ENCODE measurements around the gene ARHGAP18.

ARHGAP18 gene

GRCh38 chr6:129624488-129624887 is 85.5 kb downstream of the ARHGAP18 start:
- H3K9ac ChIP-seq (ENCODE audit: low read depth in 1 of 2, low read length in 2 of 2), result no peak overlapping the region
- no peak overlapping the region for H3K27ac ChIP-seq (ENCODE audit: low read depth in 2 of 2, low read length in 2 of 2)
- H3K27me3 ChIP-seq (ENCODE audit: control insufficient read depth in 2 of 2, insufficient read depth in 2 of 2, low read length in 2 of 2), result no peaks in the 10 kb centered on the region
- H3K4me3 ChIP-seq (ENCODE audit: low read length in 2 of 2), result no peak overlapping the region
- no peaks in the 10 kb centered on the region for H3K9me3 ChIP-seq (ENCODE audit: control insufficient read depth in 2 of 2, low read length in 2 of 2)
- H3K4me1 ChIP-seq (ENCODE audit: control insufficient read depth in 2 of 2, insufficient read depth in 2 of 2, low read length in 2 of 2), result no peaks in the 10 kb centered on the region
- peaks cover 8 to 10% of the 10 kb centered on the region in 2 donors for H3K36me3 ChIP-seq (ENCODE audit: control insufficient read depth in 2 of 2, insufficient read depth in 2 of 2, low read length in 2 of 2)

GRCh38 chr6:129623008-129623732 is 86.8 kb downstream of the ARHGAP18 start:
- H3K9ac ChIP-seq (ENCODE audit: low read depth in 1 of 2, low read length in 2 of 2), result no peak overlapping the region
- H3K27me3 ChIP-seq (ENCODE audit: control insufficient read depth in 2 of 2, insufficient read depth in 2 of 2, low read length in 2 of 2), result no peaks in the 10 kb centered on the region
- no peaks in the 10 kb centered on the region for H3K4me1 ChIP-seq (ENCODE audit: control insufficient read depth in 2 of 2, insufficient read depth in 2 of 2, low read length in 2 of 2)
- no peak overlapping the region for H3K27ac ChIP-seq (ENCODE audit: low read depth in 2 of 2, low read length in 2 of 2)
- H3K9me3 ChIP-seq (ENCODE audit: control insufficient read depth in 2 of 2, low read length in 2 of 2), result no peaks in the 10 kb centered on the region
- H3K4me3 ChIP-seq (ENCODE audit: low read length in 2 of 2), result no peak overlapping the region
- peaks cover 4 to 5% of the 10 kb centered on the region in 2 donors for H3K36me3 ChIP-seq (ENCODE audit: control insufficient read depth in 2 of 2, insufficient read depth in 2 of 2, low read length in 2 of 2)

DNA sequence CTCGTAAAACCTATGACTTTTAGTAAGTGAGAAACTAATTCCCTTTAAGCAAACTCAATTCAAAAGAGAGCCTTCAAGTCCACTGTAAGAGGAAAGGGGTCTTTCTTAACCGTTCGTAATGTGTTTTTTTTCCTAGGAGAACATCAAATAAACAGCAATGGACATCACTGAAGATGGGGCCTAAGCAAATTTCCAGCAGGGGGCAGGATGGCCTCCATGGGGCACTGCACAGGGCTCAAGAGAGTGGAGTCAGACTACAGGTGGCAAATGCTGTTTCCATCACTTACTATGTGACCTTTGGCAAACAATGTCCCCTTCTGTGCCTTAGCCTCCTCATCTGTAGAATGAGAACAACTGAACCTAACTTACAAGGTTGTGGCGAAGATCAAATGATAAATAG is 88.7 kb downstream of the ARHGAP18 start:
- Histone ChIP-seq H3K4me3 (ENCODE audit: low read length in 2 of 2) (no peak overlapping the region), H3K9me3 (ENCODE audit: control insufficient read depth in 2 of 2, low read length in 2 of 2) (no peaks in the 10 kb centered on the region), H3K4me1 (ENCODE audit: control insufficient read depth in 2 of 2, insufficient read depth in 2 of 2, low read length in 2 of 2) (no peaks in the 10 kb centered on the region), H3K27me3 (ENCODE audit: control insufficient read depth in 2 of 2, insufficient read depth in 2 of 2, low read length in 2 of 2) (no peaks in the 10 kb centered on the region), H3K27ac (ENCODE audit: low read depth in 2 of 2, low read length in 2 of 2) (no peak overlapping the region), H3K36me3 (ENCODE audit: control insufficient read depth in 2 of 2, insufficient read depth in 2 of 2, low read length in 2 of 2) (peaks cover 3% of the 10 kb centered on the region in 2 donors), H3K9ac (ENCODE audit: low read depth in 1 of 2, low read length in 2 of 2) (no peak overlapping the region)

GRCh38 chr6:129620234-129620610 is 89.8 kb downstream of the ARHGAP18 start:
- H3K9ac ChIP-seq (ENCODE audit: low read depth in 1 of 2, low read length in 2 of 2), result no peak overlapping the region
- no peak overlapping the region for H3K27ac ChIP-seq (ENCODE audit: low read depth in 2 of 2, low read length in 2 of 2)
- H3K4me3 ChIP-seq (ENCODE audit: low read length in 2 of 2), result no peak overlapping the region
- no peaks in the 10 kb centered on the region for H3K9me3 ChIP-seq (ENCODE audit: control insufficient read depth in 2 of 2, low read length in 2 of 2)
- peaks cover 3 to 6% of the 10 kb centered on the region in 2 donors for H3K36me3 ChIP-seq (ENCODE audit: control insufficient read depth in 2 of 2, insufficient read depth in 2 of 2, low read length in 2 of 2)
- no peaks in the 10 kb centered on the region for H3K4me1 ChIP-seq (ENCODE audit: control insufficient read depth in 2 of 2, insufficient read depth in 2 of 2, low read length in 2 of 2)
- H3K27me3 ChIP-seq (ENCODE audit: control insufficient read depth in 2 of 2, insufficient read depth in 2 of 2, low read length in 2 of 2), result no peaks in the 10 kb centered on the region

DNA sequence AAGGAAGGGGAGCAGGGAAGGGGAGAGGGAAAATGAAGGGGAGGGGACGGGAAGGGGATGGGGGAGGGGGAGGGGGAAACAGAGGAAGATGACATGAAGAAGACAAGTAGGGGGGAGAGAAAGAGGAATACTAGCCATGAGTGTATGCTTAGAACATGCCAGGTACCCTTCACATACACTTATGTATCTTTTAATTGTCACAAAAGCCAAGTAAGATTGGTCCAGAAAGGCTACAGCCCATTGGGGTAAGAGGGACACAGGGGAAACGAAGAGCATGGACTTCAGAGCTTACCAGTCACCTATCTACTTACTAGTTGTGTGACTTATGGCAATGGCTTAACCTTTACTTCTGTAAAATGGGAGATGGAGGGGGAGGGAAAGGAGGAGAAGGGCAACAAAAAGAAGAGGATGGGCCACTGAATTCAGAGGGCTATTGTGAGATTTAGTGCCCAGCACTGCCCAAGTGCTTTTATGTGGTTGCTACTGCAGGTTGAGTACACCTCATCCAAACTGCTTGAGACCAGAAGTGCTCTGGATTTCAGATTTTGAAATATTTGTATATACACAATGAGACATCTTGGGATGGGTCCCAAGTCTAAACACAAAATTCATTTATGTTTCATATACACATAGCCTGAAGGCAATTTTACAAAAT is 90.3 kb downstream of the ARHGAP18 start:
- no peak overlapping the region for H3K4me3 ChIP-seq (ENCODE audit: low read length in 2 of 2)

DNA sequence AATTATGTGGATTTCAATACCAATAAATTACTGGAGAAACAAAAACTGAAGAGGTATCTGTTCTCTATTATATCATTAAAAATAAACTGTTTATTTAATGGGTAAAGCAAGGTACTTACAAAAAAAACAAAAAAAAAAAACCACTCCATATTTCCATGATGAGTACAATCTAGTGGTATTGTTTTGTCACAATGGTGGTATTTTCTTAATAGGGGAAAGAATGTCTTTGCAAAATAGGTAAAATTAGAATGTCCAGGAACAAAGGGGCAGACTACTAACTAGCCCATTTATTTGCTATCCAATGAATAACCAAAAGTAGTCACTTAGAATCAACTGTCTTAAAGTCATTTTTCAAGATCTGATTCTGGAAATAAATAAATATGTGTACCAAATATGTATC is 92.0 kb downstream of the ARHGAP18 start:
- Histone ChIP-seq H3K27me3 (ENCODE audit: control insufficient read depth in 2 of 2, insufficient read depth in 2 of 2, low read length in 2 of 2) (no peaks in the 10 kb centered on the region), H3K9ac (ENCODE audit: low read depth in 1 of 2, low read length in 2 of 2) (no peak overlapping the region), H3K4me3 (ENCODE audit: low read length in 2 of 2) (no peak overlapping the region), H3K4me1 (ENCODE audit: control insufficient read depth in 2 of 2, insufficient read depth in 2 of 2, low read length in 2 of 2) (no peaks in the 10 kb centered on the region), H3K9me3 (ENCODE audit: control insufficient read depth in 2 of 2, low read length in 2 of 2) (no peaks in the 10 kb centered on the region), H3K27ac (ENCODE audit: low read depth in 2 of 2, low read length in 2 of 2) (no peak overlapping the region), H3K36me3 (ENCODE audit: control insufficient read depth in 2 of 2, insufficient read depth in 2 of 2, low read length in 2 of 2) (peaks cover 6 to 9% of the 10 kb centered on the region in 2 donors)

More for the DNA sequence above, 90.3 kb downstream of the ARHGAP18 start:
- no peaks in the 10 kb centered on the region for H3K4me1 ChIP-seq (ENCODE audit: control insufficient read depth in 2 of 2, insufficient read depth in 2 of 2, low read length in 2 of 2)
- no peaks in the 10 kb centered on the region for H3K9me3 ChIP-seq (ENCODE audit: control insufficient read depth in 2 of 2, low read length in 2 of 2)
- no peak overlapping the region for H3K9ac ChIP-seq (ENCODE audit: low read depth in 1 of 2, low read length in 2 of 2)
- H3K27me3 ChIP-seq (ENCODE audit: control insufficient read depth in 2 of 2, insufficient read depth in 2 of 2, low read length in 2 of 2), result no peaks in the 10 kb centered on the region
- peaks cover 5 to 9% of the 10 kb centered on the region in 2 donors for H3K36me3 ChIP-seq (ENCODE audit: control insufficient read depth in 2 of 2, insufficient read depth in 2 of 2, low read length in 2 of 2)
- no peak overlapping the region for H3K27ac ChIP-seq (ENCODE audit: low read depth in 2 of 2, low read length in 2 of 2)

DNA sequence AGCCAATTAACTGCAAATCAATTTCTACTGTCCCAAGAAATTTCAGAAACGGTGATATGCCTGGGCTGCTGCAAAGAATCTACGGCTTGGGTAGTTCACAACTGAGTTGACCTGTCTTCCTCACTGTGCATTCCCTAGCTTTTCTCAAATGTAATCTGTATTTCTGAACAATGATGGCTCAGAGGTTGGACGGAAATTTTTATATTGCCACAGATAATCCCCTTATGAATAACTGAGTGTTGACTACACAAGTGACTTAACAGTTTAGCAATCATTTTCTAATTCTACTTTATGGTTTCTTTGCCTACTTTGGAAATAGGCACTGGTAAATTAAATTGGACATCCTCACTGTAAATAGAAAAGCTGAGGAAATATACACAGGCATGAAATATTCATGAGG is 94.5 kb downstream of the ARHGAP18 start:
- peaks cover 0 to 9% of the 10 kb centered on the region in 2 donors for H3K4me1 ChIP-seq (ENCODE audit: control insufficient read depth in 2 of 2, insufficient read depth in 2 of 2, low read length in 2 of 2)
- no peaks in the 10 kb centered on the region for H3K9me3 ChIP-seq (ENCODE audit: control insufficient read depth in 2 of 2, low read length in 2 of 2)
- H3K27ac ChIP-seq (ENCODE audit: low read depth in 2 of 2, low read length in 2 of 2), result no peak overlapping the region
- H3K4me3 ChIP-seq (ENCODE audit: low read length in 2 of 2), result no peak overlapping the region
- no peaks in the 10 kb centered on the region for H3K27me3 ChIP-seq (ENCODE audit: control insufficient read depth in 2 of 2, insufficient read depth in 2 of 2, low read length in 2 of 2)
- no peak overlapping the region for H3K9ac ChIP-seq (ENCODE audit: low read depth in 1 of 2, low read length in 2 of 2)
- peaks cover 6 to 9% of the 10 kb centered on the region in 2 donors for H3K36me3 ChIP-seq (ENCODE audit: control insufficient read depth in 2 of 2, insufficient read depth in 2 of 2, low read length in 2 of 2)

DNA sequence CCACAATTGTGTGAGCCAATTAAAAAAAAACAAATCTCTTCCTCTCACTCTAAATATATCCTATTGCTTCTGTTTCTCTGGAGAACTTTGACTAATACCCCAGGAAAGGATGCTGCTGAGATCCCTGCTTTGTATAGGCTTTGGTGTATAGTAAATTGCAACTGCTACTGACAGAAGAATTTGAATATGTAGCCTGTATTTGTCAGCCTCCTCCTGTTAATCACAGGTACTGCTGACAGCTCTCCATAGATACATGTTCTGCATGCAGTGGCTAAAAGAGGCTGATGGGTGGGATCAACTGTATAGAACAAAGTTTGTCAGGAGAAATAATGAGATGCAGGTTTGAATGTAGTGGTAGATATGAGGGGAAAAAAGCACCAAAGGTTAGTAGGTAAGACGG is 95.0 kb downstream of the ARHGAP18 start:
- Histone ChIP-seq H3K27me3 (ENCODE audit: control insufficient read depth in 2 of 2, insufficient read depth in 2 of 2, low read length in 2 of 2) (no peaks in the 10 kb centered on the region), H3K36me3 (ENCODE audit: control insufficient read depth in 2 of 2, insufficient read depth in 2 of 2, low read length in 2 of 2) (peaks cover 6 to 12% of the 10 kb centered on the region in 2 donors), H3K4me1 (ENCODE audit: control insufficient read depth in 2 of 2, insufficient read depth in 2 of 2, low read length in 2 of 2) (peaks cover 0 to 9% of the 10 kb centered on the region in 2 donors), H3K9me3 (ENCODE audit: control insufficient read depth in 2 of 2, low read length in 2 of 2) (no peaks in the 10 kb centered on the region), H3K27ac (ENCODE audit: low read depth in 2 of 2, low read length in 2 of 2) (no peak overlapping the region), H3K9ac (ENCODE audit: low read depth in 1 of 2, low read length in 2 of 2) (no peak overlapping the region), H3K4me3 (ENCODE audit: low read length in 2 of 2) (no peak overlapping the region)

DNA sequence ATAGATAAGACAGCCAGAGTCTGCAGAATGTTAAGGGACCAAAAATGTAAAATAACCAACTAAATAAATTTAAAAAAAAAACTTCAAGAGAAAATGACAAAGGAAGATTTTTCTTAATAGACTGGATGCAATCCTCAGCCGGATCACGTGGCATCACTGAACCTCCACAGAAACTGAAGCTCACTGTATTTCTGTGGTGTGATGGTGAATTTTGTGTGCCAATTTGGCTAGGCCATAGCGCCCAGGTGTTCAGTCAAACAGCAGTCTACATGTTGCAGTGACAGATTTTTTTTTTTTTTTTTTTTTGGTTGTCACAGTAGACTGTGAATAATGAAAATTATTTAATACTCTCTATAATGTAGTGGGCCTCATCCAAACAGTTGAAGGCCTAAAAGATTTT is 95.5 kb downstream of the ARHGAP18 start:
- Histone ChIP-seq H3K9me3 (ENCODE audit: control insufficient read depth in 2 of 2, low read length in 2 of 2) (no peaks in the 10 kb centered on the region), H3K4me3 (ENCODE audit: low read length in 2 of 2) (no peak overlapping the region), H3K4me1 (ENCODE audit: control insufficient read depth in 2 of 2, insufficient read depth in 2 of 2, low read length in 2 of 2) (peaks cover 0 to 9% of the 10 kb centered on the region in 2 donors), H3K36me3 (ENCODE audit: control insufficient read depth in 2 of 2, insufficient read depth in 2 of 2, low read length in 2 of 2) (peaks cover 6 to 15% of the 10 kb centered on the region in 2 donors), H3K27ac (ENCODE audit: low read depth in 2 of 2, low read length in 2 of 2) (no peak overlapping the region), H3K9ac (ENCODE audit: low read depth in 1 of 2, low read length in 2 of 2) (no peak overlapping the region), H3K27me3 (ENCODE audit: control insufficient read depth in 2 of 2, insufficient read depth in 2 of 2, low read length in 2 of 2) (no peaks in the 10 kb centered on the region)

DNA sequence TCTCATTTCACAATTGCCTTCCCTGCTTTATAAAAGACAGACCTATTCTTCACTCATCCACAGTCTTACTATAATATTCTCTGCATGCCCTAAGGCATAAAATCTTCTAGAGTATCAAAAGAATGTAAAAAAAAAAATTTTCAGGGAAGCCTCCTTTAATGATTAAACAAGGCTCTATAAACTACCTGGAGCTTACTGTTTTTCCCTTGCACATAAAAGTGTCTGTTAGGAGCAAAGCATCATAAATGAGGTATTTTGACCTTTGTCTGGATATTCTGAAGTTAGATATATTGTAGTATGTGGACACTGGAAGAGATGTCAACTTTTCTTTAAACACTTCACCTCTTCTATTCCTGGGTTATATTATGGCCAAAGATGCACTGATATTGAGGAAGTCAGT is 97.5 kb downstream of the ARHGAP18 start:
- Histone ChIP-seq H3K4me1 (ENCODE audit: control insufficient read depth in 2 of 2, insufficient read depth in 2 of 2, low read length in 2 of 2) (peaks cover 0 to 9% of the 10 kb centered on the region in 2 donors), H3K9me3 (ENCODE audit: control insufficient read depth in 2 of 2, low read length in 2 of 2) (no peaks in the 10 kb centered on the region), H3K27ac (ENCODE audit: low read depth in 2 of 2, low read length in 2 of 2) (no peak overlapping the region), H3K36me3 (ENCODE audit: control insufficient read depth in 2 of 2, insufficient read depth in 2 of 2, low read length in 2 of 2) (peaks cover 6 to 15% of the 10 kb centered on the region in 2 donors), H3K27me3 (ENCODE audit: control insufficient read depth in 2 of 2, insufficient read depth in 2 of 2, low read length in 2 of 2) (no peaks in the 10 kb centered on the region), H3K9ac (ENCODE audit: low read depth in 1 of 2, low read length in 2 of 2) (no peak overlapping the region), H3K4me3 (ENCODE audit: low read length in 2 of 2) (no peak overlapping the region)
